Islet precursor cell (in vitro differentiated cells): ENCODE data around the gene CEND1.

Experiments used
- DNase-seq: peaks from one replicate; pipeline ENCODE4 v3.0.0-alpha.2; 2018

The CEND1 gene

DNA sequence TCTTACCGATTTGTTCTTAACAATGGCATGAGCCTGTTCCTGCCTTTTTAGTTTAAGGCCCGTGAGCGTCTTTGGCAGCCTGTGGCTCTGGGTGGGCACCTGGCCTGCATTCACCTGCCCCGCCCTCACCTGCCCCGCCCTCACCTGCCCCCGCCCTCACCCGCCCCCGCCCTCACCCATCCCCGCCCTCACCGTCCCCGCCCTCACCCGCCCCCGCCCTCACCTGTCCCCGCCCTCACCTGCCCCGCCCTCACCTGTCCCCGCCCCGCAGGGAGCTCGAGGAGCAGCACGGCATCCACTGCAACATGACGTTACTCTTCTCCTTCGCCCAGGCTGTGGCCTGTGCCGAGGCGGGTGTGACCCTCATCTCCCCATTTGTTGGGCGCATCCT lies 26.8 kb downstream of the CEND1 start:
- DNase-seq: peak; percentile 59

DNA sequence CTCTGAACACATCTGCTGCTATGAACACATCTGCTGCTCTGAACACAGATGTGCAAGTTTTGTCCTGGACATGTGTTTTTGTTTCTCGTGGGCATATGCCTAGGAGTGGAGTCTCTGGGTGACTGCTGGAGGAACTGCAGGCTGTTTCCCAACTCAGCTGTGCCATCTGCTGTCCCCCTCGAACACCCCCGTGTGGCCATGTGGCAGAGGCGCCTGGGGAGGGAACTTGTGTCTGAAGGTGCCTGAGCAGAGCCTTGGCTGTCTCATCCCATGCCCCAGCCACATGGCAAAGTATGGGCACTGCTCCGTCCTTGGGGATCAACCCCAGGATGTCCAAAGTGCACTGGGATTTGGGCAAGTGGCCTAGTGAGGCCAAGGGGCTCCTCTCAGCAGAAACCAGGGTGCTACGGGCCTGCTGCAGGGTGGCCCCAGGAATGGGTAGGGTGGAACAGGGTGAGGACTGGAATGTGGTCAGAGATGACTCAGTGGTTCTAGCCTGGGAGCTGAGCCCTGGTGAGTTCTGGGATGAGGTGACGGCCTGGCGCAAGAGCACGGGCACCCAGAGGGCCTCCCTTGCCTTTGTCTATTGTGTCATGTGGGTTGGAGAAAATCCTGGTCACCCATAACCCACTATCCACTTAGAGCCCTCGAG lies 27.3 kb downstream of the CEND1 start:
- peak; percentile 57 for DNase-seq

- DNase-seq: no peak
Observed at GRCh38 chr11:761526-762108, 28.3 kb downstream of the CEND1 start.

GRCh38 chr11:760236-760635 lies 29.7 kb downstream of the CEND1 start:
- DNase-seq: no peak

DNA sequence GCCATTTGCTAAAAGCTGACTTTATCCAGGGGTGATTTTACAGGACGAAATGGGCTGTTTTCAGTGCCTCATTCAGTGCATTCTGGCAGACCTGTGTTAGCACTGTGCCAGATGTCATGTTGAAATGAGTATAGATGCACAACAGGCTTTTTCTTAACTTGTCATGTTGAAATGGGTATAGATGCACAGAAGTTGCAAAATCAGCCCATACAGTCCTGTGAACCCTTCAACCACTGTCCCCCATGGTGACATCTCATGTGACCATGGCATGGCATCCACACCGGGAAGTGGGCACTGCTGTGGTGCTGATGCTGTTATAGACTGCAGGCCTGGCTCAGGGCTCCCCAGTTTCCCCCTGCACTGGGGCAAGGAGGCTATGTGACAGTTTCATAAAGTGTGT lies 40.2 kb downstream of the CEND1 start:
- no peak for DNase-seq

- DNase-seq: no peak
Observed at GRCh38 chr11:748007-748359, 41.9 kb downstream of the CEND1 start.

- peak; percentile 96 for DNase-seq
Observed at GRCh38 chr11:747158-748006, 42.5 kb downstream of the CEND1 start, which contains the start of gene TALDO1. TSS of gene TALDO1 (plus strand) at chr11:747464. CDS start at chr11:747482, 18 bp downstream.

GRCh38 chr11:746289-747157 lies 43.4 kb downstream of the CEND1 start:
- no peak for DNase-seq

GRCh38 chr11:745428-745827 lies 44.5 kb downstream of the CEND1 start:
- DNase-seq: no peak

DNA sequence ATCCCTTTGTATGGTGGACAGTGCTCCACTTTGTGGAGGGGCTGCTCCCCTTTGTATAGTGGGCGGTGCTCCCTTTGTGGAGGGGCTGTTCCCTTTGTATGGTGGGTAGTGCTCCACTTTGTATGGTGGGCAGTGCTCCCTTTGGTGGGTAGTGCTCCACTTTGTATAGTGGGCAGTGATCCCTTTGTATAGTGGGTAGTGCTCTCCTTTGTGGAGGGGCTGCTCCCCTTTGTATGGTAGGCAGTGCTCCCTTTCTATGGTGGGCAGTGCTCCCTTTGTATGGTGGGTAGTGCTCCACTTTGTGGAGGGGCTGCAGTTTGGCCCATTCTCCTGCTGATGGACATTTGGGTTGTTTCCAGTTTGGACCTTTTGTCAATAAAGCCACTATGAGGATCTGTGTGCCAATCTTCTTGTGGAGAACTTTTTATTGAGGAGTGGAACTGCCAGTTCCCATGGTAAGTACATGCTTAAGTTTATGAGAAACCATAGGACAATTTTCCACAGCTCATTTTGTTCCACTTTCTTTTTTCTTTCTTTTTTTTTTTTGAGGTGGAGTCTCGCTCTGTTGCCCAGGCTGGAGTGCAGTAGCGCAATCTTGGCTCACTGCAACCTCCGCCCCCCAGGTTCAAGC lies 47.2 kb downstream of the CEND1 start:
- DNase-seq: no peak

GRCh38 chr11:742156-742546 lies 47.7 kb downstream of the CEND1 start:
- DNase-seq: no peak

GRCh38 chr11:737899-738298 lies 52.0 kb downstream of the CEND1 start:
- DNase-seq: peak; percentile 79

GRCh38 chr11:737366-737765 lies 52.5 kb downstream of the CEND1 start:
- DNase-seq: no peak
